Stimulated activated CD4-positive, alpha-beta T cell treated with anti-CD3 and anti-CD28 coated beads, TNF-alpha, amount 100 ng/mL, for 24 hours (primary cell): ENCODE data around the gene HIVEP1.

Experiments used
- DNase-seq, 3 experiments: peaks; one replicate each; pipeline ENCODE4 v3.0.0-alpha.2; 2020; ENCODE audit warnings: low read depth in 3 of 3

Gene HIVEP1

GRCh38 chr6:11994875-11995461 is 17.1 kb upstream of the HIVEP1 start:
- DNase-seq: no peak

GRCh38 chr6:11996751-11997150 is 15.4 kb upstream of the HIVEP1 start:
- no peak for DNase-seq

- DNase-seq: no peak
These were observed 12.9 kb upstream of the HIVEP1 start for GRCh38 chr6:11999246-11999645.

DNA sequence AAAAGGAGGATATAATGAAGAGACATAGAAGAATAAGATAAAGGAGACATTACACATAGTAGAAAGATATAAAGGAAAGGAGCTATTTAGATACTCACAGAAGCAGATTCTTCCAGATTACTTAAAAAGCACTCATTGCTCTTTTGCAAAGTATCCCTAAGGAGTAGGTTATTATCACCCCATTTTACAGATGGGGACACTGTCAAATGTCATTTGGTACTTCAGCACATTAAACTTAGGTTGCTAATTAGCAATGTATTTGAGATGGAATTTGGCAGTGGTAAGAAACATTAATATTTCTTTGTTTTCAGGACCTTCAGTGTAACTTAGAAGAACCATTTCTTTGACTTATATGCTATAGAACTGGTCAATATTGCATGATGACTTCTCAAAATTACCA is 11.9 kb upstream of the HIVEP1 start:
- DNase-seq: no peak

DNA sequence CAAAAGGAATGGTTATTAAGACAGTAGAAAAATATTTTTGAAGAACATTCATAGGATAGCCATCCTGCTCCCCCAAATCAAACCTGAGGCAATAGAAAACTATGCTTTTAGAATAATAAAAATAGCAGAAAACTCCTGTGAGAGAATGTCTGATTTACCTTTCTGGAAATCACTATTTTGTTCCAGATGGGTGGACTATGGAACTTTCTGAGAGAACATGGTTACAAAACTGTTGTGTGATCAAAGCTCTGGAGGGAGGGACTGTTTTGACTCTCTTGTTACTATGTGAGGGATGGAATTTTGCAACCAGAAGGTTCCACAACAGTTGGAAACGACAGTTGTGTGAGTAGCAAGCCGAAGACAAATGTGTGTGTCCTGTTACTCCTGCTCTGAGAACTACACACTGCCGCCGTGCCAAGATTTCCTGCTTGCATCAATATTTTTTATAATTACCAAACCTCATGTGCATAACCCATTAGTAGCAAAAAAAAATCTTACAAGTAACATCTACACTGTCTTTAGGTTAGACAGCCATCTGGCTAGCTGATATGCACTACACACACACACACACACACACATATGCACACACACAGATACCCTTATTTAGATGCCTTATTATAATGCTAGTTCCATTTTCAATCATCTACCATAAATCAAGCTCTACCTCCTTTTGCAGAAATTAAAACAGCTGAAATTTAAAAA is 11.0 kb upstream of the HIVEP1 start:
- DNase-seq: no peak

DNA sequence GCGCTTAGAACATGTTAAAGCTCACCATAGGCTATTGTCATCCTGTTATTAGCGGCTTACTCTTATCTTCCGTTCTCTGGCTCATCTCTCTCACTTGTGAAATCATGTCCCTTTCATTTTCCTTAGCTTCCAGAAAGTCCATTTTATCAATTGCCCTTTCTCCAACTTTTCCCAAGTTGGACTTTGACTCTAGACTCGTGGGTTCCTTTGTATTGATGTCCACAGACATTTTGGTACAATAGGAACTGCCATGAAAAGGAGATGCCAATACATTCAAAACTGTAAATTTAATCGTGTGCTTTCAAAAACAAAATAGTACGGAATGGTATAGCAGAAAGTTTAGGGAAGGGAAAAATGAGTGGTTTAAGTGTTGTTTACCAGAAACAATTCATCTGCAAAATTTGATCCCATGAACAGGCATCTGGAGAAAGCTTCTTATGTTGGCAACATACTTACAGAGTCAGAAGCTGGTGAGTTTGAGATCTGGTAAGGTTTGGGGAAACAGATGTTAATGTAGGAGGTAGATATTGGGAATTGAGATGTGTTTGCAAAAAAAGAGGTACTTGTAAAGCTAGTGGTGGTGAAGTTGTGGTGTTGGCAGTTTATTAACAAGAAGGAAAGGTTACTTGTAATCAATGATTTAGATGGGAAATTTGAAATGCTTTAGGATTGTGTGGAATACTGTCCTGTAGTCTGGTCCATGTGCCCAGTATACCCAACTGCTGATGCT is 10.2 kb upstream of the HIVEP1 start:
- no peak for DNase-seq

GRCh38 chr6:12007473-12007872 is 4.6 kb upstream of the HIVEP1 start:
- DNase-seq: no peak

DNA sequence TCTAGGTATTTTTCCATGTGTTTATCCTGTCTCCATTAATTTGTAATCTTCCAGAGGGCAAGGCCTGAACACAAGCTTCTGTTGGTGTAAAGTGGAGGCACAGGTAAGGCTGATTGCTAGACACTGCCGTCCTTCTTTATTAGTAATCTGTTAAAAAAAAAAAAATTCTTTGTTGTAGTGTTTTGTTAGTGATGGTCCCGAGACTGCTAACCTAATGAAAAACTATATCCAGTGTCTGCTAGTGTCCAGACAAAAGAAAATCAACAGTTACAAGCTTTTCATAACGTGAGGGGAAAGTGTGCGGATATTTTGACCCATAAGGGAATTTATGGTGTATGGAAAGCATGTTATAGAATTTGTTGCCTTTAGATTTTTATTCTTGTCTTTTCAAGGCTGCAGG is 4.2 kb upstream of the HIVEP1 start:
- no peak for DNase-seq

DNA sequence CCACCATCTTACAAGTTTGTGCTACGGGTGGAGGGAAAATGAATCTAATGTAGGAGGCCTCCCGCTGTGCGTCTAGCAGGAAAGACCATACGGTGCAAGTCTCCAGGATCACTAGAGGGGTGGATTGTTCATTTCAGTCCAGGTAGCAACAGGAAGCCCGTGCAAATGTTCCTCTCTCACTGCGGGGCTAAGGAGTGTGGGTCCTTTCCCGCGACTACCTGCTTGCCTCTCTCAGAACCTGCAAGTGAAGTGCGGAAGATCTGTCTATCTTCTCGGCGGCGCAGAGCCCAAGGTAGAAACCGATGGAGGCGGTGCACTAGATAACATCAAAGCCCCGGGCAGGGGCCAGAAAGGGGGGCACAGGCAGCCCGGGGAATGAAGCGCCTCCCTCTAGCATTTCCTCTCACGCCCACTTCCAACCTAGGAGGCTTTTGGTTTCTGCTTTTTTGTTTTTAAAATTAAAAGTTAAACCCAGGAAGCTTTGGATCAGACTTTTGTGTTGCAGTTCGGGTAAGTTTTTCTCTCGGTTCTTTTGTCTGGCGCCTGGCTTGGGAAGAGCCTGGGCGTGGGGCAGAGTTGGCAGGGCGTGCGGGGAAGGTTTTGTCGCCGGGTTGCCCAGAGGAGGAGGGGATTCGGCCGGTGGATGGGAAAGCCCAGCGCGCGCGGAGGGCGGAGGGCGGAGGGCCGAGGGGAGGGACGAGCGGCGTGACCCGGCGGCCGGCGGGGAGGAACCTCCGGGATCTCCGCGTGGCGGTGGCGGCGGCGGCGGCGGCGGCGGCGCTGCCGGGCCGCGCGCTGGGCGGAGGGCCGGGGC is 3.5 kb upstream of the HIVEP1 start:
- peak; percentile 67 to 79 (median 67) for DNase-seq

DNA sequence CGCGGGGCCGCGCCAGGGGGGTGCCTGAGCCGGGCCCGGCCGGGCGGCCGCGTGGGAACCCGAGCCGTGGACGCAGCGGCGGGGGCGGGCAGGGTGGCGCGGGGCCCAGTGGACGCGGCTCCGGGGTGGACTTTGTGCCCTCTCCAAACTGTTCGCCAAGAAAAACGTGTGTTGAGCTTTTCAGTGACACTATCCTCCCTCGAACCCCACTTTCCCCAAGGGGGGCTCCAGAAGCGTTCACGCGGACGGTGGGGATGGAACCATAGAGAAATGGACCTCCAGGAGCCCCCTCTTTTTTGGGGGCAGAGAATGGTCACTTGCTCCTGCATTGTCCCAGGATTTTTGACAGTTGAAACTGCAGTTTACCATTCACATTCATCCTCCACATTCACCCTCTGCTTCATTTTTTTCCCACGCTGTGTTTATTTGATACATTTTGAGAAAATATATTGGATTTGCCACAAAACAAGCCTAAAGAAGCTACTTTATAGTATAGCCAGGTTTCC is 2.9 kb upstream of the HIVEP1 start:
- DNase-seq: no peak

DNA sequence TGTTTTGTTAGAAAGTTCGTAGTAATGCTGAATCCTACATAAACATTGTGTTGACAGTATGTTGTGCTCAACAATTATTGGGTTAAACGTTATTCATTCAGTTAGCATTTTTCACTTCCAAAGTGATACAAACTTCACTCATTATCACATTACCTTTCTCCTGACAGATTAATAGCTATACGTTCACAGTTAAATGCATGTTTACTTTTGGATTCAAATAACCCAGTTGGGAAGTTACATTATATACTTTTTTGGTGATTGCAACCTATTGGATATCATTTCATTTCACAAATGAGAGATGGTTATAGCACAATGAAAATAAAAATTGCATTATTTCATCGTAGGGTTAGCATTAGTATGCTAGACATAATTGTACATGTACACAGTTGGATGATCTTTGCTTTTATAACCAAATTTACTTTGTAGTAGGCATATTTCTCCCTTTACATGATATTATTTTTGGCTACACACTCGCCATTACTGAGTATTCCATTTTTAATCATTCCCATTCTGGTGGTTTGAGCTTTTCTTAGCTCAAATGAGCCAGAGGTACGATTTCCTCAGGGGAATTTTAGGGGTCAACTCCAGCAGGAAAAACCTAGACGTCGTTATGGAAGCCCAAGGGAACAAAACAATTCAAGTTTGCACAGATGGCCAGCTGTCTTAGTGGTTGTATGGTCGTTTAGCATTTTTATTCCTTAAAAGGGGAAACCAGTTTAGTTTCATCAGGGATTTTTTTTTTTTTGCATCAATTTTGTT is 2.1 kb upstream of the HIVEP1 start:
- no peak for DNase-seq

DNA sequence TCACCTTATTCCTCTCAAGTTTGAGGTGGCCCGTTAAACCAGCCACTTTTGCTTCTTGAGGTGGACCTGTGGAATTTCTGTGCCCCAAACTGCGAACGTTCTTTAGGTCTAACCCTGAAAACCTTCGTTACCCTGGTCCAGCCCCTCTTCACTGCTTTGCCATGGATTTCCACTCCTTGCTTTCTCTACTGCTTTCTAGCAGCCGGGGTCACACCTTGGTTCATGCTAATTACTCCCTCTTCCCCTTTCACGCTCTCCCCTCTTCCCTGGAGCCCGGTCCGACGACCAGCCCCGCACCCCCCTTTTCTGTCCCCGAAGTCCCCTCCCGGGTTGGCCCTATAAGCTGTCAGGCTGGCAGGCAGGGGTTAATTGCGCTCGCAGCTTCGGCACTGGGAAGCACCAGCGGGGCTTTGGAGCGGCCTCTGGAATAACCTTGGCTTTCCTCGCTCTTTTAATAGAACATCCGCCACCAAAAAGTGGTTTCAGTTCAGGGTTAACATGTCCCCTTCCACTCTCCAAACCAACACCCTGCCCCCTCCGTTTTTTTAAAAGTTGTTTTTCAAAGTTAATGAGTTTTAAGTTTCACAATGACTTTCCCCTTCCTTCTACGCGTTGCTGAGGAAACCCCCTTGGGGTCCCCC is 1.4 kb upstream of the HIVEP1 start:
- peak; percentile 9 to 27 (median 17) for DNase-seq

GRCh38 chr6:12011276-12012037 is 655 bp upstream of the HIVEP1 start:
- peak; percentile 89 to 97 (median 94) for DNase-seq

GRCh38 chr6:12012558-12013306 is 620 bp downstream of the HIVEP1 start:
- DNase-seq: peak; percentile 62 to 75 (median 67)

DNA sequence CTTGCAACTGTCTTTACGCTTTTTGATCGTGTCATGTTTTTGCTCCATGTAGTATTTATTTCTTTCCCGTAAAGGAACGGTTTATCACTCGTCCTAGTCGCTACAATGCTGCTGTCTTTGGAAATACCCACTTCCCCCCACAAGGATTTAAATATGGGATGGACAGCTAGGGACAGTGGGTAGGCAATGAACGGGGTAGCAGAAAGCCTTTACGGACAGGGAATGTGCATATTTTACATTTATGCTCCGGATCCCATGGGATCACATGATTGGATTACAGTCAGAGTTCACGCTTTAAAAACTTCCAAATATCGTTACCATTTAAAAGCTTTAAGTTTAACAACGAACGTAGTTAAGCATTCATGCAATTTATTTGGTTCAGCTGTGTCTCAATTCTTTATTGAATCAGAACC is 1.2 kb downstream of the HIVEP1 start:
- no peak for DNase-seq

- DNase-seq: no peak
These were observed 2.1 kb downstream of the HIVEP1 start for GRCh38 chr6:12014027-12014872.

- DNase-seq: no peak
These were observed 2.7 kb downstream of the HIVEP1 start for GRCh38 chr6:12014873-12015149.

DNA sequence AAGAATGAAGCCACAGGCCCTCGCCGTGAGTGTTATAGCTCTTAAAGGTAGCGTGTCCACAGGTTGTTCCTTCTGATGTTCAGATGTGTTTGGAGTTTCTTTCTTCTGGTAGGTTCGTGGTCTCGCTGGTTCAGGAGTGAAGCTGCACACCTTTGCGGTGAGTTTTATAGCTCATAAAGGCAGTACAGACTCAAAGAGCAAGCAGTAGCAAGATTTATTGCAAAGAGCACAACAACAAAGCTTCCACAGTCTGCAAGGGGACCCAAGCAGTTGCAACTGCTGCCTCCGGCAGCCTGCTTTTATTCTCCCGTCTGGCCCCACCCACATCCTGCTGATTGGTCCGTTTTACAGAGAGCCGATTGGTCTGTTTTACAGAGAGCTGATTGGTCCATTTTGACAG is 5.2 kb downstream of the HIVEP1 start:
- DNase-seq: no peak
